GM23338 (cell line): ENCODE measurements around the gene CD86.

Source experiments
- CTCF ChIP-seq, 2 experiments: fragments of 200-600 bp in 1 of 2; sonication (generic) in 1 of 2; conservative IDR thresholded peaks; 2 replicates each; pipeline versions ENCODE4 v1.5.1 to v1.6.1; 2016 to 2017; ENCODE audit warnings: antibody characterized with exemption in 2 of 2, low read depth in 2 of 2, mild to moderate bottlenecking in 2 of 2, moderate library complexity in 1 of 2
- EZH2phosphoT487 ChIP-seq: fragments of 200-600 bp; sonication (generic); IDR thresholded peaks from one replicate; pipeline ENCODE4 v1.8.1; 2018; ENCODE audit warnings: antibody characterized with exemption; ENCODE audit not compliant: unreplicated experiment
- NANOG ChIP-seq: IDR thresholded peaks from 2 replicates; pipeline ENCODE4 v1.6.1; 2016; ENCODE audit warnings: antibody characterized with exemption, borderline replicate concordance
- POLR2AphosphoS5 ChIP-seq: IDR thresholded peaks from 2 replicates; pipeline ENCODE4 v1.6.1; 2016; ENCODE audit warnings: antibody characterized with exemption, low read depth
- REST ChIP-seq: IDR thresholded peaks from one replicate; pipeline ENCODE4 v1.6.1; 2018; ENCODE audit warnings: antibody characterized with exemption; ENCODE audit not compliant: unreplicated experiment

GRCh38 chr3:122025296-122025695 lies 29.9 kb upstream of the CD86 start:
- TF ChIP-seq CTCF (conservative IDR thresholded peaks at IDR 0.05; ENCODE audit: low read depth in 2 of 2), result no peak
- no peak for TF ChIP-seq REST
- no peak for TF ChIP-seq POLR2AphosphoS5
- no peak for TF ChIP-seq EZH2phosphoT487
- TF ChIP-seq NANOG, result no peak
